ENCODE data around the gene GOPC. TPM values are rescaled to one million over a fixed set of nuclear protein-coding genes. Genes with fewer than 3 reads are reported as not detected.

GOPC gene
- total RNA-seq, 1 experiment from 2014 or later: 41.6 TPM

DNA sequence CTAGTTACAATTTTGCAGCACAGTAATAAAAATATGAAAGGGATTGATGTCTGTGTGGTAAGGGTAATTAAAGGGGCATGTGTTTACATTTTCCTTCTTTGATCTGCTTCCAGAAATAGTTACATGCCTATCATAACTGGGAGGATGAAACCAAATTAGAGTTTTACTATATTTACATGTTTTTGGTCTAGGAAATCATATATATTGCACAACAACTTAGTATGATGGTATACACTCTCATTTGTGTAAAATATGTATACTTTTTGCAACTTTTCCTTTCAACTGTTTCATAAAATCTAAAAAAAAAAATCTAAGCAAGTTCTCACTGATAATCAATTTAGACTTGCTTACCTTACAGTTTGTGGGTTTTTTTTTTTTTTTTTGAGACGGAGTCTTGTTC lies 87.7 kb downstream of the GOPC start:
- DNase-seq (ENCODE audit: low spot score): no peak

- no peak for DNase-seq (ENCODE audit: low spot score)
Observed at GRCh38 chr6:117513778-117514365, 88.4 kb downstream of the GOPC start.

- no peak for DNase-seq (ENCODE audit: low spot score)
Observed at GRCh38 chr6:117512987-117513573, 89.2 kb downstream of the GOPC start.

- no peak for DNase-seq (ENCODE audit: low spot score)
Observed at GRCh38 chr6:117512056-117512828, 90.1 kb downstream of the GOPC start.

Other genes with a start within 250 kb of the GOPC start
- gene ROS1, start 176.6 kb downstream of the GOPC start, total RNA-seq (2014; rRNA removed; shearing (Covaris generic)): 0.31 and 0.47 TPM in 2 replicates
- 29.6 and 71.1 TPM in 2 replicates for gene DCBLD1, start 119.8 kb downstream of the GOPC start, total RNA-seq (2014; rRNA removed; shearing (Covaris generic))
- 13.1 TPM in 2 replicates for gene NUS1, start 73.0 kb upstream of the GOPC start, total RNA-seq (2014; rRNA removed; shearing (Covaris generic))

All from A172 (cell line).